H4 (cell line): ENCODE data around the gene DPAGT1. TPM values are rescaled to one million over a fixed set of nuclear protein-coding genes. Genes with fewer than 3 reads are reported as not detected.
"Not testable (repeated sequence)": the region's sequence is repeated elsewhere in the genome, so short reads cannot be mapped to it uniquely, and the experiment has no call there.

Source experiments
- DNase-seq: peaks from one replicate; pipeline ENCODE4 v3.0.0-alpha.2; 2015; ENCODE audit warnings: low spot score
- total RNA-seq: library from RNA; depleted of rRNA; stranded (reverse); fragments of >200 nt; shearing (Covaris generic); gene quantifications from 2 replicates; pipeline ENCODE4 v1.2.3, GENCODE V29; 2014

The DPAGT1 gene
- total RNA-seq, 1 experiment from 2014 or later = 43.7 TPM

DNA sequence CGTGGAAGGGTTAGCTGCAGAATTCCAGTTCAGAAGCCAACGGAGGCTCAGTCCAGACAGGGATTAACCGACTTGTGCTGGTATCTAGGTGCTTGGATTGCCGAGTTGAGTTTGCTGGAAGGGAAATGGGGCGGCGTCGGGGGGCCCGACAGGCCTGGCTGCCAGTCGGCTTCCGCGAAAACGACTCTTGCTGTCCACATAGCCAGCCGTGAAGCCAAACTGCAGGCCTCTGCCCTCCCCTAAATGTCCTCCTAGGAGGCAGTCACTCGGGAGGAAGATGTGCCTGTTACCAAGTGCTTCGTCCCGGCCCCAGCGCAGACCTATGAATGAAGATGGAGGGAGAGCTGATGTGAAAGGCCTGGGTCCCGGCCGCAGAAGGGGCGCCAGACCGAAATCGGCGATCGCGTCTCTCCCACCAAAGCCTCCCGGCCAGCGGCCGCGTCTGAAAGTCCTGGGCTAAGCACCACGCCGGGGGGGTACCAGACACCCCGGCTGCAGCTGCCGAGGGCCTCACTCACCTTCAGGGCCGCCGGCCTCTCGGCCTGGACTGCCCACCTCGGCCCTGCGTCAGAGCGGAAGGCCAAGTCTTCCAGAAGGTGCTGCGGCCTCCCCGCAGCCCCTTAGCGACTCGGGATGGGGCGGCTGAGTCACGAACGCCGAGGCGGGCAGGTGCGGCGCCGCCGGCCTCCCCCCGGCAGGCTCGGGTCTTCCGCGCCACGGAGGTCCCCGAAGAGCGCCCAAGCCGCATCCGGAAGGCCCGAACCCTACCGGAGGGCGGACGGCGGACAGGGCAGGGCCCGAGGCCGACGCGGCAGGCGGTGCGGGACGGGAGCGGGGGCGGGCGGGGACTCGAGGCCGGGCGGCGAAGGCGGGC is 7.5 kb downstream of the DPAGT1 start:
- DNase-seq = no peak

DNA sequence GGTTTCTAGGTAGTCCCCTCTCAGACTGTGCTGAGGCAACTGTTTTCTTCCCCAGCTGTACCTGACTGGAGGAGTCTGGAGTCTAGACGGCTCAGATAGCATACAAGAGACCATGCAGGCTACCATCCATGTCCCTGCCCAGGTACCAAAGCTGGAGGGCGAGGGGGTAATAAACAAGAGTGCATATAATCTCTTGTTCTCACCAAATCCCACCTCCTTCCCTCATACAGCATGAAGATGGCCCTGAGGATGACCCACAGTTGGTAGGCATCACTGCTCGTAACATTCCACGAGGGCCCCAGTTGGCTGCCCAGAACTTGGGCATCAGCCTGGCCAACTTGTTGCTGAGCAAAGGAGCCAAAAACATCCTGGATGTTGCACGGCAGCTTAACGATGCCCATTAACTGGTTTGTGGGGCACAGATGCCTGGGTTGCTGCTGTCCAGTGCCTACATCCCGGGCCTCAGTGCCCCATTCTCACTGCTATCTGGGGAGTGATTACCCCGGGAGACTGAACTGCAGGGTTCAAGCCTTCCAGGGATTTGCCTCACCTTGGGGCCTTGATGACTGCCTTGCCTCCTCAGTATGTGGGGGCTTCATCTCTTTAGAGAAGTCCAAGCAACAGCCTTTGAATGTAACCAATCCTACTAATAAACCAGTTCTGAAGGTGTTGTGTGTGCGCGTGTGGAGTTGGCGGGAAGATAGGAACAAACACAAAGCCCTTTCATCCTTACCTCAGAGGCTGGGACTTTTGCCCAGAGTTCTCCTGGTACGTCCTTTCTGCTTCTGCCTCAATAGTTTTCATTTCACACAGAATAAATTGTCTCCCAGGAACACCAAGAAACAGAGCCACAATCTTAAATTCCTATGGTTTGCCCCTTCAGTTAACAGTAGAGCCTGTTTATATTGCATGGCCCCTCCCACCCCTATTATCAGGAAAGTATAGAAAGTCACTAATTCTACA is 8.5 kb downstream of the DPAGT1 start:
- DNase-seq = no peak

DNA sequence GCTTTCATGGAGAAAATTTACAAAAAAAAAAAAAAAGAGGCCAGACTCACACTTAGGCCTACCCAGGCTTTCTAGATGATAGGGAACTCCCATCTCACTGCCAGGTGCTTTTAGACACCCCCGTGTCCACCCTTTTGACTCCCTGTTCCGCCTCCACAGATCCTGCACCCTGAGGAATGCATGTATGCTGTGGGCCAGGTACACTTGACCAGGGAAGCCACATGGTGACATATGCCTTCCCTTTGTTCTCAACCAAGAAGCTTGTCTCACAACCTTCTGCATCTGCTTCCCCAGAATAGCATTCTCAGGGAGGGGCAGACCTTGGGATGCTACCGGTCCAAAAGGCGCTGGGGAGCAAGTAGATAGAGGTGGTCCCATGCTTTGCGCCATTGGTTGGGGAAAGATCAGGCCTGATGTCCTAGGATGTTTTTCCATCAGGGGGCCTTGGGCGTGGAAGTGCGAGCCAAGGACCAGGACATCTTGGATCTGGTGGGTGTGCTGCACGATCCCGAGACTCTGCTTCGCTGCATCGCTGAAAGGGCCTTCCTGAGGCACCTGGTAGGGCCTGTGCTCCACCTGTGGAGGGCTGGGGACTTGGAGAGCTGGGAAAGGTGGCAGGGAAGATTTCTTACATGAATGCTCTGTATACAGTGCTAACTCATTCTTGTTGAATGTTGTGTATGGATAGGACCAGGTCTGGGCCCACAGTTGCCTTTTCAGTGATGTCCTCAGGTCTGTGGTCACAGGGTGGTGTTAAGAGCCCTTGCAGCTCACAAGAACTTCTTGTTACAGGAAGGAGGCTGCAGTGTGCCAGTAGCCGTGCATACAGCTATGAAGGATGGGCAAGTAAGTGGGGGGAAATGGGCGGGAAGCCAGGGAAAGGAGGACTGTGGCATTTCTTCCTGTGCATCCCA is 9.4 kb downstream of the DPAGT1 start:
- no peak for DNase-seq

DNA sequence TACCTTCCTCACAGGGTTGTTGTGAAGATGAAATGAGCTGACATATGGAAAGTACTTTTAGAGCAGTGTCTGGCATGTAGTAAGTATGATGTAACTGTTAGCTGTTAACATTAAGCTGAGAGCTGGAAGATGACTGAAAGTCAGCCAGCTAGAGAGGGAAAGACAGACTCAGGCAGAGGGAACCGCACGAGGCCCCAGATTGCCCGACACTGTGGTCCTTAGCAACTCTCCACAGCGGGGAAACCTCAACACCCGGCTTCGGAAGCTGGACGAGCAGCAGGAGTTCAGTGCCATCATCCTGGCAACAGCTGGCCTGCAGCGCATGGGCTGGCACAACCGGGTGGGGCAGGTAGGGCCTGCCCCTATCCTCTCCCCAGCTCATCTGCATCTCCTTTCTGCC is 10.5 kb downstream of the DPAGT1 start:
- DNase-seq = no peak

DNA sequence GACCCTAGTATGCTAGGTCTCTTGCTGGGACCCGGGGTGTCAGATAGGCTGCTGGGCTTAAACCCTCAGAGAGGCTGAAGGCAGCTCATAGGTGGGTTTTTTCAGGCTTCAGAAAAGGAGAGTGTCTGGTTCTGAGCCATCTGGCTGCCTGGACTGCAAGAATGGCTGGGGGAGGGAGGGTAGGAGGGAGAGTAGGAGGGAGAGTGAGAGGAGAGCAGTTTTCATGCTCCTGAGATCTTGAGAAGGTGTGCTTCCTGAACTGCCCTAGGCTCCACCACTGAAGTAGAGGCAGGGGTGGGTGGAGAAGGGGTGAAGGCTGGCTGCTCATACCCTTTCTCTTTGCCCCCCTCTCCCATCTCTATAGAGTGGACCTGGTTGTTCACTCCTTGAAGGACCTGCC is 12.3 kb downstream of the DPAGT1 start:
- no peak for DNase-seq

DNA sequence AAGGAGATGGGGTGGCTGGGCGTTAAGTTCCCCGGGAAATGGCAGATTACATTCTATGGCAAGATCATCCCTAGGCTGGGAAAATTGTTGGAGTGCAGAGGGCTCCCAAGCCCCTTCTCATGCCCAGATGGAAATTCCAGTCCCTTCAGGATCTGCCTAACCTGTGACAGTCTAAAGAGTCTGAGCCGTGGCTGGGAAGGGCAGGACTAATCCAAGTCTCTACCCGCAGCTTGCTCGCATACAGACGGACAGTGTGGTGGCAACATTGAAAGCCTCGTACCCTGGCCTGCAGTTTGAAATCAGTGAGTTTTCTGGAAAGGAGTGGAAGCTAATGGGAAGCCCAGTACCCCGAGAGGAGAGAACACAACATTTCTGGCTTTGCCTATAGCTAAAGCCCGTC is 13.2 kb downstream of the DPAGT1 start:
- DNase-seq = no peak

DNA sequence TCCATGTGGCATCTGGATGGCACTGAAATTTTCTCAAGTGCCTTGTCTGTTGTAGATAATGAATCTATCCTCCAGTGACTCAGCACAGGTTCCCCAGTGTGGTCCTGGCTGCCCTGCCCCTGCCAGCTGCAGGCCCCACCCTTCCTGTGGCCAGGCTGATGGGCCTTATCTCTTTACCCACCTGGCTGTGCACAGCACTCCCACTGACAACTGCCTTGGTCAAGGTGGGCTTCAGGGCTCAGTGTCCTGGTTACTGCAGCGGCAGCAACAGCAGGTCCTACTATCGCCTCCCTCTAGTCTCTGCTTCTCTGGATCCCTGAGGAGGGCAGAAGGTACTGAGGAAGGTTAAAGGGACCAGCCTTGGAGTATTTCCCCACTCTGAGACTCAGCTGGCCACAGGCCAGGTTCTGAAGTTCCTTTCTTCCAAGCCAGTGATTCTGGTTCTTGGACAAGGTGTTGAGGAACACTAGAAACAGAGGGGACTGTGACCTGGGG is 13.9 kb downstream of the DPAGT1 start:
- DNase-seq = no peak

DNA sequence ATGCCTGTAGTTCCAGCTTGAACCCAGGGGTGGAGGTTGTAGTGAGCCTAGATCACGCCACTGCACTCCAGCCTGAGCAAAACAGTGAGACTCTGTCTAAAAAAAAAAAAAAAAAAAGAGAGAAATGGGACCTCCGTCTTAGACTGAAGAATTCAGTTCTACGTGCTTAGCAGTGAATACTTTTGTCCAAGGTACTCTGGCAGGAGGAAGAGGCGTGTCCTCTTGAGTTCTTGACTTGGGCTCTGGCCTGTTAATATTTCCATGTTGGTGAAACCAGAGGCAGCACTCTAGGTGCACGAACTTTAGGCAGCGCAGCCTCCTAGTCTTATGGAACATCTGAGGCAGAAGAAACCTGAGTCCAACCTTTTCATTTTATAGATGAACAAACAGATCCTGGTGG is 14.5 kb downstream of the DPAGT1 start:
- DNase-seq = no peak

DNA sequence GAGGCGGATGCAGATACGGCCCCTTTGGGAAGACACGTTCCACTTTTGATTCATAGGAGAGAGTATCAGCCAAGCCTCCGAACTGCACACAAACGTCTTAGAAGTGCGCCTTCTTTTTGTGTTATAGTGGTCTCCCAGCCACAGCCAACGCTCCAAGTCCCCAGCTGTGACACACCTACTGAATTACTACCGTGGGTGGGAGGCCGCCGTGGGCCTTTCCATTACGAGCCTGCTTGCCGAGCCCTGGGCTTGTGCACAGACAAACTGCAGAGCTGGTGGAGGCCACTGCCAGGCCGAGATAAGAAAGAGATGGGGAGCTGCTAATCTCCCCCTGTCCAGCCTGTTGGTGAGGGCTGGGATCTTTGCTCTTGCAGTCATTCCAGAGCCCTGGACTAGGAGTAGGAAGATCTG is 16.2 kb downstream of the DPAGT1 start:
- DNase-seq = no peak

DNA sequence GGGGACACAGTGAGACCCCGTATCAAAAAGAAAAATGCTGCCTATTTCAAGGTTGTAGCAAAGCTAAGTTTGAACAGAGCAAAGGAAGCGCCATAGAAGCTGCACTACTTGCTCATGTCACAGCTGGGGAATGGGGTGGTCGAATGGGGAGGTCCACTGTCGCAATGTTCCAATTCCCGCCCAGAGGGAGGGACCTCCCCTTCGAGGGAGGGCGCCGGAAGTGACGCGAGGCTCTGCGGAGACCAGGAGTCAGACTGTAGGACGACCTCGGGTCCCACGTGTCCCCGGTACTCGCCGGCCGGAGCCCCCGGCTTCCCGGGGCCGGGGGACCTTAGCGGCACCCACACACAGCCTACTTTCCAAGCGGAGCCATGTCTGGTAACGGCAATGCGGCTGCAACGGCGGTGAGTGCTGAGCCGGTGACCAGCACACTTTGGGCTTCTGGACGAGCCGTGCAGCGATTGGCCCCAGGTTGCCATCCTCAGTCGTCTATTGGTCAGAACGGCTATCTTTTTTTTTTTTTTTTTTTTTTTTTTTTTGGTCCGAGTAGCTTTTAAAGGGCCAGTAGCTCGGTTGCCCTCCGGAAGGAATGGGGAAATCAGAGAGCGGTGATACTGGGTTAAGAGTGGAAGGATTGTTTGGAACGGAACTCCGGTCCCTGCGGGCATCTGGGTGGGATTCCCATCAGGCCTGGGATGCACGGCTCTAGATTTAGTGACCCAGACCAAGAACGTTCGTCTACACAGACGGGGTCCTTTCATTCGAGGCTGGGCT is 16.8 kb downstream of the DPAGT1 start, which contains the start of gene HMBS:
TSS of gene HMBS (plus strand) at position 219 of the 774 bp plus-strand sequence. CDS start at position 372, 153 bp downstream.
- peak; percentile 93 for DNase-seq

DNA sequence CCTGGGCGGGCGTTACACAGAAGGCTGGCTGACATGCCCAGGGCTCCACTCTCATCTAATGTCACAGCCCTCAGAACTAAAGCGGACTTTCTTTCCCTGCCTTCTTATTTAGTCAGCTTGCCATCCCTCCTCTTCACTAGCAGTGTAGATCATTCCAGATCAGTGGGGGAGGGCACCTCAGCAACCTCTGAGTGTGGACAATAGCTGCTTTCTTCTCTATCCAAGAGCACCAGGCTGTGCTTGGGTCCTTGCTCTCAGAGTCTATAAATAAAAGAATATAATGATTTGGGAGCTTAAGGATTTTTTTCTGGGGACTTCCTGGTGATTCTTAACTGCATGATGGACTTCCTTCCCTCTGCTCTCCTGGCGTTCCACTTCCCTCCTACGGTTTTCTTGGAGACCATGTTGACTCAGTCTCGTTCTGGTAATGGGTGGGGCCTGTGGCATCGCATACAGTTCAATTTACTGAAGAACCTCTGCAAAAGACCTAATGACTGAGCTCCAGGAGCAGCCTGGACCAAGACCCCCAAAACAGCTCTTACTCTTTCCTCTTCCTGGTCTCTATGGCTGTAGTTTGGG is 19.9 kb downstream of the DPAGT1 start:
- no peak for DNase-seq

DNA sequence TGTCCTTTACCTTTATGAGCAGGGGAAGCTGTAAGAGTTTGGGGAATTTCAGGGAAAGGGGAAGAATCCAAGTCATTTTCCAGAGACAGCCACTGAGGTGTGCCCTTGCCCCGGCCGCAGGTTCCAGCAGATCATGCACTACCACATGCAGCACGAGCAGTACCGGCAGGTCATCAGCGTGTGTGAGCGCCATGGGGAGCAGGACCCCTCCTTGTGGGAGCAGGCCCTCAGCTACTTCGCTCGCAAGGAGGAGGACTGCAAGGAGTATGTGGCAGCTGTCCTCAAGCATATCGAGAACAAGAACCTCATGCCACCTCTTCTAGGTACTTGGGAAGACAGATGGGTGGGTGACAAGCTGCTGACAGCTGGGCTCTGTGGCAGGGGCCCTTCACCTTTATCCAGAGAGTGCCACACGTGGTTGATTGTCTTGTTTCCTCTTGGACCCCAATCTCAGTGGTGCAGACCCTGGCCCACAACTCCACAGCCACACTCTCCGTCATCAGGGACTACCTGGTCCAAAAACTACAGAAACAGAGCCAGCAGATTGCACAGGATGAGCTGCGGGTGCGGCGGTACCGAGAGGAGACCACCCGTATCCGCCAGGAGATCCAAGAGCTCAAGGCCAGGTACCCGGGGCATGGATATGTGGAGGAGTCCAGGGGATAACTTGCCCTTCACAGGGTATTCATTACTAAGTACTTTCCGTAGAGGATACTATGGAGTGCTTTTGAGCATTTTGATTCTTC is 22.8 kb downstream of the DPAGT1 start:
- DNase-seq = no peak

DNA sequence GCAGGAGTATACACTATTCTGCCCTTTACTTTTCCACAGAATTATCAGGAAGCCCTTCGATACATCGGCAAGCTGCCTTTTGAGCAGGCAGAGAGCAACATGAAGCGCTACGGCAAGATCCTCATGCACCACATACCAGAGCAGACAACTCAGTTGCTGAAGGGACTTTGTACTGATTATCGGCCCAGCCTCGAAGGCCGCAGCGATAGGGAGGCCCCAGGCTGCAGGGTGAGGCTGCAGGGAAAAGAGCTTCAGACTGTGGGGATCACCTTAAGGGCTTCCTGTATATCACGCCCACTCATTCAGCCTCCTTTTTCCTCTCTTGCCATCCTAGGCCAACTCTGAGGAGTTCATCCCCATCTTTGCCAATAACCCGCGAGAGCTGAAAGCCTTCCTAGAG is 23.8 kb downstream of the DPAGT1 start:
- DNase-seq = no peak

DNA sequence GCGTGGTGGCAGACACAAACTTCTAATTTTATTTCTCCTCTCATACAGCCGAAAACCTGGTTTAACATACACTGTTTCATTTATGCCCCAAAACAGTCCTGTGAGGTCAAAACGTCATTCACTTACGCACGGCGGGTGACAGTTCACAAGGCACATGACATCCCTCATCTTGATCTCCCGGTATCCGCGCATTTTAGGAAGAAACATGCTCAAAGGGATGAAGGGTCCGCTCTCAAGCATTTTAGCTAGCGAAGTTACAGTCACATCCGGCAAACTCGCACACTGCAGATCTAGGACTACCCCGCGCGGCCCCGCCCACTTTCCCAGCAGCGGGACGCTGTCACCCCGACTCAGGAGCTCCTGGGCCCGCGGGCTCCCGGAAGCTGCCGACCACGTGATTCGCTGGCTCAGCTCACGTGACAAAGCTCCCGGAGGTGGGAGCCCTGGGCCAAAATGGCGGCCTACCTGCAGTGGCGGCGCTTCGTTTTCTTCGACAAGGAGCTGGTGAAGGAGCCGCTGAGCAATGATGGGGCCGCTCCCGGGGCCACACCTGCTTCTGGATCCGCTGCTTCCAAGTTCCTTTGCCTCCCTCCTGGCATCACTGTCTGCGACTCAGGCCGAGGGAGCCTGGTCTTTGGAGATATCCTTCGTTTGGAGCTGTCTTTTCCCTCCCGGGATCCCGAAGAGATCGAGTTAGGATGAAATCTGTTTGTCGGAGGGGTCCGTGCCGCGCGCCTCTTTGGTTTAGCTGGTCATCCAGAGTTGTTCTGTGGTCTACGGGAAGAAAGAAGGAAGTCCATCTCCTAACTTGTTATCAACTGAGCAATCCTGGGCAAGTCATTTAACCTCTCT is 34.1 kb downstream of the DPAGT1 start, which contains the start of gene VPS11:
TSS of gene VPS11 (plus strand) at position 448 of the 852 bp plus-strand sequence. CDS start at position 454, 6 bp downstream.
- DNase-seq = peak; percentile 93

DNA sequence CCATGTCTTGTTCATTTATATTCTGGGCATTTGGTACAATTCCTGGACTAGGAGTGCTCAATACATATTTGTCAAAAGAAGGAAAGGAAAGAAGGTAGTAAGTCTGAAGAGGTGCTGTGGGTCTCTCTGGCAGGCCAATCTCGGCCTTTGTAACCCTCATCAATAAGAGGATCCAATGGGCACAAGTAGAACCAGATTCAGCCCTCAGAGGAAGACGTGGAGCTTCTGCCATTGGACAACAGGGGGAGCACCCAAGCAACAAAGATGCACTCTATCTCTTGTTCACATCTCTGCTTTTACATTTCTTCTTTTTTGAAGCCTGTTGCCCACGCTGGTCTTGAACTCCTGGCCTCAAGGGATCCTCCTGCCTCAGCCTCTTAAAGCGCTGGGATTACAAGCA is 36.3 kb downstream of the DPAGT1 start:
- peak; percentile 33 for DNase-seq

DNA sequence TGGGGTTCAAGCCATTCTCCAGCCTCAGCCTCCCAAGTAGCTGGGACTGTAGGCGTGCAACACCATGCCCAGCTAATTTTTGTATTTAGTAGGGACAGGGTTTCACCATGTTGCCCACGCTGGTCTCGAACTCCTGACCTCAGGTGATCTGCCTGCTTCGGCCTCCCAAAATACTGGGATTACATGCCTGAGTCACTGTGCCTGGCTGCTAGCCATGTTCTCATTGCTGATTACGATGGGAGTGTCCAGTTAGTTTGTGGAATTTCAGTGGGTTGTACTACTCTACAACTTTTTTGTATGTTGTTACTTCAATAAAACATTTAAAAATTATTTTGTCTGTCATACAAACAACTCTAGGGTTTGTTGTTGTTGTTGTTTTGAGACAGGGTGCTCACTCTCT is 38.9 kb downstream of the DPAGT1 start:
- peak; percentile 61 for DNase-seq

DNA sequence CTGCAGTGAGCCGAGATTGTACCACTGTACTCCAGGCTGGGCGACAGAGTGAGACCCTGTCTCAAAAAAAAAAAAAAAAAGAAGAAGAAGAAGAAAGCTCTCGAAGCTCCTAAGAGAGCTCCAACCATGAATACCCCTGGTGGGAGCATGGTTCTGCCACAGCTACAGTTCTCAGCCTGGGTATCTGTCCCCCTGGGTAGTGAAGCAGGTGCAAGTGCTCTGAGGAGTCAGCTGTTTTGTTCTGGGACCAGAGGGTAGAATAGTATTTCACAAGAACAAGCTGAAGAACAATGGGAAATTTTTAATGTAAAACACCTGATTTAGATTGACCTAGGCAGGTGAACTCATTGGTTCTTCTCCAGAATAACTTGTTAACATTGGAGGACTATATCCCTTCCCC is 40.4 kb downstream of the DPAGT1 start:
- no peak for DNase-seq

DNA sequence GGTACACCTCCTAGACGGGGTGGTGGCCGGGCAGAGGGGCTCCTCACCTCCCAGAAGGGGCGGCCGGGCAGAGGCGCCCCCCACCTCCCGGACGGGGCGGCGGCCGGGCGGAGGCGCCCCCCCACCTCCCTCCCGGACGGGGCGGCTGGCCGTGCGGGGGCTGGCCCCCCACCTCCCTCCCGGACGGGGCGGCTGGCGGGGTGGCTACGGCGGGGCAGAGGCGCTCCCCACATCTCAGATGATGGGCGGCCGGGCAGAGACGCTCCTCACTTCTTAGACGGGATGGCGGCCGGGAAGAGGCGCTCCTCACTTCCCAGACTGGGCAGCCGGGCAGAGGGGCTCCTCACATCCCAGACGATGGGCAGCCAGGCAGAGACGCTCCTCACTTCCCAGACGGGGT is 42.5 kb downstream of the DPAGT1 start:
- DNase-seq = not testable (repeated sequence)
